Measurements from ENCODE around the gene ATP2A2. TPM values are rescaled to one million over a fixed set of nuclear protein-coding genes. Genes with fewer than 3 reads are reported as not detected.
A peak's percentile ranks its signal among the peaks of the same experiment; 100 is the strongest.

The ATP2A2 gene
- total RNA-seq, 4 donors from 2014 or later, result 128 to 185 (median 178) TPM

- 86 to 92% methylated on average over 2 to 3 of the region's 3 CpGs for WGBS, 2 donors (ENCODE audit: low coverage in 1 of 2)
- Histone ChIP-seq H3K27me3 (no peaks in the 10 kb centered on the region), H3K4me1 (peaks cover 21 to 70% (median 47%) of the 10 kb centered on the region in 4 donors), H3K4me3 (no peak overlapping the region), H3K9me3 (no peaks in the 10 kb centered on the region), H3K36me3 (peaks cover 0 to 35% (median 7%) of the 10 kb centered on the region in 4 donors), H3K27ac (no peak overlapping the region)
- in situ Hi-C loops (cut with MboI; ENCODE audit: low pct_ligation_motif_present in 1 of 4, low pct_unique_long_range_greater_than_20kb in 1 of 4, low sequenced_read_pairs in 3 of 4), result no loop called here
- intact Hi-C loops (cut with DNase I; ENCODE audit: low total_unique reads), result no loop called here
- no peak for DNase-seq
- TF ChIP-seq POLR2A (IDR thresholded peaks at IDR 0.05) (no peak), POLR2AphosphoS5 (IDR thresholded peaks at IDR 0.05) (no peak), EP300 (IDR thresholded peaks at IDR 0.05; ENCODE audit: low read depth) (no peak)
- TF ChIP-seq, protein P1, sequence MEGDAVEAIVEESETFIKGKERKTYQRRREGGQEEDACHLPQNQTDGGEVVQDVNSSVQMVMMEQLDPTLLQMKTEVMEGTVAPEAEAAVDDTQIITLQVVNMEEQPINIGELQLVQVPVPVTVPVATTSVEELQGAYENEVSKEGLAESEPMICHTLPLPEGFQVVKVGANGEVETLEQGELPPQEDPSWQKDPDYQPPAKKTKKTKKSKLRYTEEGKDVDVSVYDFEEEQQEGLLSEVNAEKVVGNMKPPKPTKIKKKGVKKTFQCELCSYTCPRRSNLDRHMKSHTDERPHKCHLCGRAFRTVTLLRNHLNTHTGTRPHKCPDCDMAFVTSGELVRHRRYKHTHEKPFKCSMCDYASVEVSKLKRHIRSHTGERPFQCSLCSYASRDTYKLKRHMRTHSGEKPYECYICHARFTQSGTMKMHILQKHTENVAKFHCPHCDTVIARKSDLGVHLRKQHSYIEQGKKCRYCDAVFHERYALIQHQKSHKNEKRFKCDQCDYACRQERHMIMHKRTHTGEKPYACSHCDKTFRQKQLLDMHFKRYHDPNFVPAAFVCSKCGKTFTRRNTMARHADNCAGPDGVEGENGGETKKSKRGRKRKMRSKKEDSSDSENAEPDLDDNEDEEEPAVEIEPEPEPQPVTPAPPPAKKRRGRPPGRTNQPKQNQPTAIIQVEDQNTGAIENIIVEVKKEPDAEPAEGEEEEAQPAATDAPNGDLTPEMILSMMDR (IDR thresholded peaks at IDR 0.05), result no peak
These were observed 6.9 kb downstream of the ATP2A2 start for GRCh38 chr12:110287986-110288385.

GRCh38 chr12:110289044-110289710 lies 8.1 kb downstream of the ATP2A2 start:
- H3K27ac ChIP-seq, result peak overlapping the region; percentile 11 to 48 (median 32)
- DNase-seq, result no peak
- in situ Hi-C loops (cut with MboI; ENCODE audit: low pct_ligation_motif_present in 1 of 4, low pct_unique_long_range_greater_than_20kb in 1 of 4, low sequenced_read_pairs in 3 of 4), result no loop called here
- no peak overlapping the region for H3K4me3 ChIP-seq
- no peaks in the 10 kb centered on the region for H3K27me3 ChIP-seq
- intact Hi-C loops (cut with DNase I; ENCODE audit: low total_unique reads), result no loop called here
- H3K9me3 ChIP-seq, result no peaks in the 10 kb centered on the region
- 10 to 26% methylated on average over 2 to 3 of the region's 3 CpGs for WGBS, 2 donors (ENCODE audit: low coverage in 1 of 2)
- TF ChIP-seq, protein P1 (IDR thresholded peaks at IDR 0.05), result no peak
- TF ChIP-seq POLR2A (IDR thresholded peaks at IDR 0.05) (no peak), EP300 (IDR thresholded peaks at IDR 0.05; ENCODE audit: low read depth) (no peak), POLR2AphosphoS5 (IDR thresholded peaks at IDR 0.05) (no peak)
- H3K36me3 ChIP-seq, result peaks cover 0 to 40% (median 7%) of the 10 kb centered on the region in 4 donors
- peaks cover 13 to 58% (median 35%) of the 10 kb centered on the region in 4 donors for H3K4me1 ChIP-seq

GRCh38 chr12:110289711-110290078 lies 8.6 kb downstream of the ATP2A2 start:
- in situ Hi-C loops (cut with MboI; ENCODE audit: low pct_ligation_motif_present in 1 of 4, low pct_unique_long_range_greater_than_20kb in 1 of 4, low sequenced_read_pairs in 3 of 4), result no loop called here
- peaks cover 13 to 53% (median 30%) of the 10 kb centered on the region in 4 donors for H3K4me1 ChIP-seq
- no peak for DNase-seq
- 16 to 26% methylated on average over 2 of the region's 2 CpGs for WGBS, 2 donors (ENCODE audit: low coverage in 1 of 2)
- TF ChIP-seq EP300 (IDR thresholded peaks at IDR 0.05; ENCODE audit: low read depth) (no peak), POLR2AphosphoS5 (IDR thresholded peaks at IDR 0.05) (no peak), POLR2A (IDR thresholded peaks at IDR 0.05) (no peak)
- TF ChIP-seq, protein P1 (IDR thresholded peaks at IDR 0.05), result no peak
- no peaks in the 10 kb centered on the region for H3K9me3 ChIP-seq
- H3K27ac ChIP-seq, result no peak overlapping the region
- peaks cover 0 to 45% (median 8%) of the 10 kb centered on the region in 4 donors for H3K36me3 ChIP-seq
- H3K4me3 ChIP-seq, result no peak overlapping the region
- intact Hi-C loops (cut with DNase I; ENCODE audit: low total_unique reads), result no loop called here
- no peaks in the 10 kb centered on the region for H3K27me3 ChIP-seq

DNA sequence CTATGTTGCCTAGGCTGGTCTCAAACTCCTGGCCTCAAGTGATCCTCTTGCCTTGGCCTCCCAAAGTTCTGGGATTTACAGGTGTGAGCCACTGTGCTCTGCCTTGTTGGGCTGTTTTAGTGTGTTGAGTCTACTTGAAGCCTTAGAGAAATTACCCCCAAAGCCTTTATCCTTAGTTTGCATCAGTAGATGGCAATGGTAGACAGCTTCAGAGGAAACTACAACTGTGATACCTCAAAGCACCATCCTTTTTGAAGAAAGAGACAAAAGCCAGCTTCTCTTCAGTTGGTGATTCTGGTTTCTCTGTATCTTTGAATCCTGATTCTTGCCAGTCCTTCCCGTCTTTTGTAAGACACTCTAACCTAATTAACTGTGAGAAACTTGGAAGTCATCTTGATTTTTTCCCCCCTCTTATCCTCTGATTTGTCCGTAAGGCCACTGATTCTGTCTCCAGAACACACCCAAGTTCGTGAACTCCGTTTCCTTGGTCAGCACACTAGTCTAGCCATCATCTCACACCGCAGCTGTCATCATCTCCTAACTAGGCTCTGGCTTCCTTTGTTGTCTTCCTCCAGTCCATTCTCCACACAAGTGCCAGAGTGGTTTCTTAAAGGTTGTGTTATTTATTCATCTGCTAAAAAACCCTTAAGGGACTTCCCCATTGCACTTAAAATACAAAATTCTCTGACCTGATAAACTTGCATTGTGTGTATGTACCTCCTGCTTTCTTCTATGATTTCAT lies 20.2 kb downstream of the ATP2A2 start:
- in situ Hi-C loops (cut with MboI; ENCODE audit: low pct_ligation_motif_present in 1 of 4, low pct_unique_long_range_greater_than_20kb in 1 of 4, low sequenced_read_pairs in 3 of 4), result no loop called here
- no peaks in the 10 kb centered on the region for H3K27me3 ChIP-seq
- TF ChIP-seq, protein P1 (IDR thresholded peaks at IDR 0.05), result no peak
- no peak for TF ChIP-seq POLR2A (IDR thresholded peaks at IDR 0.05)
- TF ChIP-seq POLR2AphosphoS5 (IDR thresholded peaks at IDR 0.05), result no peak
- TF ChIP-seq EP300 (IDR thresholded peaks at IDR 0.05; ENCODE audit: low read depth), result no peak
- intact Hi-C loops (cut with DNase I; ENCODE audit: low total_unique reads), result no loop called here
- WGBS, 2 donors (ENCODE audit: low coverage in 1 of 2), result 67 to 70% methylated on average over 3 to 5 of the region's 5 CpGs
- H3K9me3 ChIP-seq, result no peaks in the 10 kb centered on the region
- H3K27ac ChIP-seq, result peak overlapping the region in 2 of 4 donors; percentile 12 to 16
- no peak for DNase-seq
- peaks cover 0 to 46% (median 17%) of the 10 kb centered on the region in 4 donors for H3K36me3 ChIP-seq
- H3K4me3 ChIP-seq, result no peak overlapping the region
- H3K4me1 ChIP-seq, result peaks cover 7 to 47% (median 23%) of the 10 kb centered on the region in 4 donors
